Progenitor cell of endocrine pancreas (in vitro differentiated cells): ENCODE data around the gene FBXL7. TPM values are rescaled to one million over a fixed set of nuclear protein-coding genes. Genes with fewer than 3 reads are reported as not detected.

Source experiments
- DNase-seq: peaks from one replicate; pipeline ENCODE4 v3.0.0; 2021; ENCODE audit warnings: low spot score; ENCODE audit not compliant: unreplicated experiment
- H3K27ac Mint-ChIP-seq: 2 replicates; pipeline ENCODE4 v1.8.0; 2021; ENCODE audit warnings: mild to moderate bottlenecking, moderate library complexity, mixed read lengths
- H3K27me3 Mint-ChIP-seq: 2 replicates; pipeline ENCODE4 v1.8.0; 2021; ENCODE audit warnings: mixed read lengths
- H3K36me3 Mint-ChIP-seq: 2 replicates; pipeline ENCODE4 v1.8.0; 2022; ENCODE audit warnings: mixed read lengths; ENCODE audit not compliant: insufficient read depth
- H3K4me1 Mint-ChIP-seq: 2 replicates; pipeline ENCODE4 v1.8.0; 2021; ENCODE audit warnings: low read depth, mixed read lengths
- H3K4me3 Mint-ChIP-seq: 2 replicates; pipeline ENCODE4 v1.8.0; 2021; ENCODE audit warnings: low read depth, mild to moderate bottlenecking, moderate library complexity, mixed read lengths
- H3K9me3 Mint-ChIP-seq: 2 replicates; pipeline ENCODE4 v1.8.0; 2021; ENCODE audit warnings: low read depth, mixed read lengths
- CTCF ChIP-seq: fragments of 200-600 bp; sonication (generic); IDR thresholded peaks from one replicate; pipeline ENCODE4 v1.5.0; 2021; ENCODE audit warnings: antibody characterized with exemption, mild to moderate bottlenecking; ENCODE audit not compliant: unreplicated experiment
- total RNA-seq: library from RNA; stranded (reverse); gene quantifications from 2 replicates; pipeline ENCODE4 v1.2.1, GENCODE V29; 2021

Gene FBXL7
- total RNA-seq, 1 donor from 2014 or later = 15.4 TPM

- Mint-ChIP-seq H3K4me3 (no peak overlapping the region), H3K27me3 (no peaks in the 10 kb centered on the region), H3K4me1 (no peaks in the 10 kb centered on the region), H3K9me3 (no peaks in the 10 kb centered on the region), H3K27ac (no peak overlapping the region), H3K36me3 (no peaks in the 10 kb centered on the region)
- DNase-seq = no peak
- no peak for TF ChIP-seq CTCF
Measured at GRCh38 chr5:15774632-15775031, 274.7 kb downstream of the FBXL7 start.

- H3K27me3 Mint-ChIP-seq = no peaks in the 10 kb centered on the region
- no peak for TF ChIP-seq CTCF
- H3K4me3 Mint-ChIP-seq = no peak overlapping the region
- no peaks in the 10 kb centered on the region for H3K4me1 Mint-ChIP-seq
- H3K27ac Mint-ChIP-seq = no peak overlapping the region
- H3K9me3 Mint-ChIP-seq = no peaks in the 10 kb centered on the region
- no peaks in the 10 kb centered on the region for H3K36me3 Mint-ChIP-seq
- no peak for DNase-seq
Measured at GRCh38 chr5:15776346-15776745, 276.4 kb downstream of the FBXL7 start.

GRCh38 chr5:15783734-15784133, 283.8 kb downstream of the FBXL7 start:
- TF ChIP-seq CTCF = no peak
- no peak overlapping the region for H3K27ac Mint-ChIP-seq

GRCh38 chr5:15785531-15785981, 285.6 kb downstream of the FBXL7 start:
- H3K9me3 Mint-ChIP-seq = no peaks in the 10 kb centered on the region
- no peak overlapping the region for H3K27ac Mint-ChIP-seq
- H3K4me1 Mint-ChIP-seq = no peaks in the 10 kb centered on the region
- no peak overlapping the region for H3K4me3 Mint-ChIP-seq
- H3K27me3 Mint-ChIP-seq = no peaks in the 10 kb centered on the region
- no peak for TF ChIP-seq CTCF
- no peak for DNase-seq
- no peaks in the 10 kb centered on the region for H3K36me3 Mint-ChIP-seq

More at GRCh38 chr5:15783734-15784133, 283.8 kb downstream of the FBXL7 start:
- DNase-seq = no peak
- Mint-ChIP-seq H3K4me3 (no peak overlapping the region), H3K4me1 (no peaks in the 10 kb centered on the region), H3K36me3 (no peaks in the 10 kb centered on the region), H3K27me3 (no peaks in the 10 kb centered on the region), H3K9me3 (no peaks in the 10 kb centered on the region)

- H3K27me3 Mint-ChIP-seq = no peaks in the 10 kb centered on the region
- TF ChIP-seq CTCF = no peak
- H3K27ac Mint-ChIP-seq = no peak overlapping the region
- H3K4me1 Mint-ChIP-seq = no peaks in the 10 kb centered on the region
- DNase-seq = no peak
- no peaks in the 10 kb centered on the region for H3K9me3 Mint-ChIP-seq
- H3K4me3 Mint-ChIP-seq = no peak overlapping the region
- H3K36me3 Mint-ChIP-seq = no peaks in the 10 kb centered on the region
Measured at GRCh38 chr5:15786326-15786725, 286.3 kb downstream of the FBXL7 start.
